ENCODE results near the gene ZNF428. TPM values are rescaled to one million over a fixed set of nuclear protein-coding genes. Genes with fewer than 3 reads are reported as not detected.

The ZNF428 gene
- total and polyA plus RNA-seq, 2 experiments from 2014 or later: 21.1 to 23.9 TPM

- H3K9me2 ChIP-seq (ENCODE audit: insufficient read depth): no peaks in the 10 kb centered on the region
- peaks cover 5% of the 10 kb centered on the region for H3K27me3 Mint-ChIP-seq (ENCODE audit: insufficient read depth, low read depth, poor library complexity)
- no peak overlapping the region for H3K4me3 Mint-ChIP-seq
- no peak overlapping the region for H3K4me2 ChIP-seq
- no peaks in the 10 kb centered on the region for H3K9me3 Mint-ChIP-seq
- no peaks in the 10 kb centered on the region for H3K36me3 ChIP-seq (ENCODE audit: insufficient read depth)
- H3F3A ChIP-seq (replicated peaks; ENCODE audit: low read depth): no peaks in the 10 kb centered on the region
- H3K79me2 ChIP-seq (replicated peaks; ENCODE audit: insufficient read depth): 0 out of 2 replicates have a peak, but pooled peaks cover 10% of the 10 kb centered on the region
- TF ChIP-seq ZNF331 (CRISPR knock-in tag; IDR thresholded peaks at IDR 0.05; ENCODE audit: low read depth): no peak
- no peak for TF ChIP-seq CREB1 (CRISPR knock-in tag; IDR thresholded peaks at IDR 0.05; ENCODE audit: low read depth)
- TF ChIP-seq CTCF (conservative IDR thresholded peaks at IDR 0.05; ENCODE audit: low read depth in 2 of 2): no peak
- no peak for TF ChIP-seq ETS1 (IDR thresholded peaks at IDR 0.05)
- TF ChIP-seq EZH2phosphoT487 (IDR thresholded peaks at IDR 0.05; ENCODE audit: unreplicated experiment): no peak
- TF ChIP-seq JUNB (IDR thresholded peaks at IDR 0.05; ENCODE audit: unreplicated experiment): no peak
- no peak for TF ChIP-seq POLR2AphosphoS5 (IDR thresholded peaks at IDR 0.05; ENCODE audit: low read depth)
- H3K4me1 ChIP-seq (ENCODE audit: insufficient read depth): peaks cover 3% of the 10 kb centered on the region; the same call in 1 of the 2 replicates
- peak; percentile 54 for DNase-seq (ENCODE audit: low spot score)
- peak overlapping the region; percentile 49; the same call in 1 of the 2 replicates for H3K27ac Mint-ChIP-seq
- H3K4me3 ChIP-seq: no peak overlapping the region
- H3K27me3 ChIP-seq (ENCODE audit: insufficient read depth): no peaks in the 10 kb centered on the region
- H2AFZ ChIP-seq: no peak overlapping the region
- H3K27ac ChIP-seq (ENCODE audit: low read depth): peak overlapping the region; percentile 39; the same call in 1 of the 2 replicates
- peak; percentile 52 for ATAC-seq
- H3K36me3 Mint-ChIP-seq (ENCODE audit: low read depth): peaks cover 23% of the 10 kb centered on the region
- H4K20me1 ChIP-seq (replicated peaks; ENCODE audit: insufficient read depth): no peaks in the 10 kb centered on the region; the same call in 1 of the 2 replicates
- H3K4me1 Mint-ChIP-seq: peaks cover 5% of the 10 kb centered on the region
Measured at GRCh38 chr19:43570174-43570791, 49.1 kb downstream of the ZNF428 start.

GRCh38 chr19:43569657-43570056, 49.8 kb downstream of the ZNF428 start:
- no peaks in the 10 kb centered on the region for H3K27me3 ChIP-seq (ENCODE audit: insufficient read depth)
- no peak for ATAC-seq
- TF ChIP-seq CREB1 (CRISPR knock-in tag; IDR thresholded peaks at IDR 0.05; ENCODE audit: low read depth) (no peak), NANOG (IDR thresholded peaks at IDR 0.05; ENCODE audit: borderline replicate concordance) (no peak)

More at GRCh38 chr19:43569657-43570056, 49.8 kb downstream of the ZNF428 start:
- Mint-ChIP-seq H3K9me3 (no peaks in the 10 kb centered on the region), H3K27me3 (ENCODE audit: insufficient read depth, low read depth, poor library complexity) (no peaks in the 10 kb centered on the region), H3K36me3 (ENCODE audit: low read depth) (peaks cover 23% of the 10 kb centered on the region), H3K4me3 (no peak overlapping the region), H3K27ac (peak overlapping the region; percentile 49; the same call in 1 of the 2 replicates), H3K4me1 (peaks cover 5% of the 10 kb centered on the region)
- DNase-seq (ENCODE audit: low spot score): no peak
- Histone ChIP-seq H2AFZ (no peak overlapping the region), H3K4me1 (ENCODE audit: insufficient read depth) (peaks cover 1% of the 10 kb centered on the region; the same call in 1 of the 2 replicates), H3K9me2 (ENCODE audit: insufficient read depth) (no peaks in the 10 kb centered on the region), H3K36me3 (ENCODE audit: insufficient read depth) (no peaks in the 10 kb centered on the region), H3K4me3 (no peak overlapping the region), H3K4me2 (no peak overlapping the region), H3K27ac (ENCODE audit: low read depth) (peak overlapping the region; percentile 39; the same call in 1 of the 2 replicates), H3F3A (replicated peaks; ENCODE audit: low read depth) (no peaks in the 10 kb centered on the region), H4K20me1 (replicated peaks; ENCODE audit: insufficient read depth) (no peaks in the 10 kb centered on the region; the same call in 1 of the 2 replicates), H3K79me2 (replicated peaks; ENCODE audit: insufficient read depth) (0 out of 2 replicates have a peak, but pooled peaks cover 10% of the 10 kb centered on the region)
